Thyroid gland (tissue), 4 donors: ENCODE measurements around the gene GSN.
A peak's percentile ranks its signal among the peaks of the same experiment; 100 is the strongest.

Source experiments
- CTCF ChIP-seq, 6 experiments: fragments of 200-600 bp in 3 of 6; fragments of 450-650 bp in 3 of 6; sonication (generic) in 3 of 6; IDR thresholded peaks; one replicate each; pipeline ENCODE4 v1.5.1; 2016 to 2019; ENCODE audit warnings: antibody characterized with exemption in 6 of 6, mild to moderate bottlenecking in 2 of 6, inconsistent platforms in 1 of 6, moderate library complexity in 1 of 6
- POLR2A ChIP-seq, 2 donors: fragments of 450-650 bp; IDR thresholded peaks; one replicate each; pipeline ENCODE4 v1.6.1; 2017; ENCODE audit warnings: antibody characterized with exemption in 2 of 2, mild to moderate bottlenecking in 2 of 2, moderate library complexity in 1 of 2

GRCh38 chr9:121318631-121319382 lies 50.8 kb downstream of the GSN start:
- peak in 2 of 6 experiments; percentile 4 to 11 for TF ChIP-seq CTCF (IDR thresholded peaks at IDR 0.05)
- TF ChIP-seq POLR2A (IDR thresholded peaks at IDR 0.05) = no peak
